HG02588 (cell line): ENCODE results near the gene NSD2.
"Not testable (repeated sequence)": the region's sequence is repeated elsewhere in the genome, so short reads cannot be mapped to it uniquely, and the experiment has no call there.

Experiments used
- ATAC-seq: cut with Tn5 transposase; IDR thresholded peaks from one replicate; pipeline ENCODE4 v1.9.1; 2021; ENCODE audit warnings: mild to moderate bottlenecking, moderate library complexity; ENCODE audit not compliant: unreplicated experiment

Gene NSD2

GRCh38 chr4:1870578-1871443 lies at the start of gene NSD2:
NSD2 (plus strand) TSS chr4:1871393; CDS start chr4:1900655, 29,262 bp downstream.
- ATAC-seq = peak; percentile 65

GRCh38 chr4:1821679-1822567 lies 49.3 kb upstream of the NSD2 start:
- ATAC-seq = no peak

GRCh38 chr4:1822568-1823544 lies 48.3 kb upstream of the NSD2 start:
- no peak for ATAC-seq

DNA sequence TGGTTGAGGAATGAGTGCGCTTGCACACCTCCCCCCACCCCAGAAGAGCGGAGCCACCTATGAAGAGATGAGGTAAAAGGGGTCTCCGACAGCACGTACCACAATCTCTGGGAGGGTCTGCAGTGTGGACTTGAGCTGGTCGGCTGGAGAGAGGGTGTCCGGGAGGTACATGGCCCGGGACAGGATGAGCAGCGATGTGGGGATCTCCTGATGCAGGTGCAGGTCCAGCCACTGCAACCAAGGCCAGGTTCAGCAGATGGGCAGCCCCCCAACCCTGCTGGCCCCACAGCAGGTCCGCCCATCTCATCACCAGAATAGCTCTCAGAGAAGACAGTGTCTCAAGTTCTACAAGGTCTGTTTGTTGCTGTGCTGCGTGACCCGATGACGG lies 47.7 kb upstream of the NSD2 start:
- ATAC-seq = no peak

GRCh38 chr4:1824746-1825145 lies 46.4 kb upstream of the NSD2 start:
- ATAC-seq = no peak

GRCh38 chr4:1825326-1825725 lies 45.9 kb upstream of the NSD2 start:
- no peak for ATAC-seq

DNA sequence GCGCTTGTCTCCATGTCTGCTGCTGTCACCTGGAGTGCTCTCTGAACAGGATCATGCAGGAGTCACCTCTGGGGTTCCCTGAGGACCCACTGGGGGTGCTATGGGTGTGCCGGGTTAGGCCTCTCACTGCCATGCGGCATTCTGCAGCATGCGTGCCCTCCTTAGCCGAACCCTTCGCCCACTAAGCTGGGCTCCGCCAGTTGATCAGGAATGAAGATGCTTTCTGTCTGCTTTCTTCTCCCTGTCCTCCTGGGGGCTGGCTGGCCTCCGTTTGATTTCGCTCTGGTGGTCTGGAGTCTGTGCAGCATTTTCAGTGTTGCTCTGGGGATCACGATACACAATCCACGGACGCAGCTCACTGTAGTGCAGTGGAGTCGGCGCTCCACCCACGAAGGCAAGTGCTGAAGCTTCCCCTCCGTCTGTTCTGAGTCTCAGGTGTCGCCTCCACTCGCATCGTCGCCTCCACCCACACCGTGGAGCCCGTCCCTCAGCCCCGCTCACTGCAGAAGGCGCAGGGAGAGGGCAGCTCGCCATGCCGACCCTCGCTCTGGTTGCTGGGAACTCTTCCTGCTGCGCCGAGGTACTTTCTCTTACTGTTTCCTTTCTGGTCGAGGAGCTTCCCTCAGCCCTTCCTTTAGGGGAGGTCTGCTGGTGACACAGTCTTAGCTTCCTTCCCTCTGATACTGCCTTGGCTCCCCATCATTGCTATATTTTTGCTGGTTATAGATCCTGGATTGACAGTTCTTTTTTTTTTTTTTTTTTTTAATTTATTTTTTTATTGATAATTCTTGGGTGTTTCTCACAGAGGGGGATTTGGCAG lies 44.5 kb upstream of the NSD2 start:
- ATAC-seq = no peak

GRCh38 chr4:1830234-1830633 lies 41.0 kb upstream of the NSD2 start:
- ATAC-seq = no peak

GRCh38 chr4:1830642-1831228 lies 40.5 kb upstream of the NSD2 start:
- no peak for ATAC-seq

DNA sequence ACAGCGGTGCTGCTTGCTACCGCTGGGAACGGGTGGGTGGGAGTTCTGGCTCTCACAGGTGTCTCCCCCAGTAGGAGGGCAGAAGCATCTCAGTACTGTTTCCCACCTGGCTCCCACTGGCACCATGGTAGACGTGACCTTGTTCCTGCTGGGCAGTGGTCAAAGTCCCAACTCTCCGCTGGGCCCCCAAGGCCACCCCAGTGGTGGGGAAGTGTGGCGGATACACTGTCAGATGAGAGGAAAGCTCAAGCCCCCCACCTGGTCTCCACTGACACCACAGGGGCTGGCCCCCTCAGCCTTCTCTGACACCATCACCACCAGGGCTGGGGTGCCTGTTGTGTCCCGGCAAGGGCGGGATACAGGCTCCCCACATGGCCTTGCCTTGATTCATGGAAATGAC lies 39.9 kb upstream of the NSD2 start:
- ATAC-seq = no peak

DNA sequence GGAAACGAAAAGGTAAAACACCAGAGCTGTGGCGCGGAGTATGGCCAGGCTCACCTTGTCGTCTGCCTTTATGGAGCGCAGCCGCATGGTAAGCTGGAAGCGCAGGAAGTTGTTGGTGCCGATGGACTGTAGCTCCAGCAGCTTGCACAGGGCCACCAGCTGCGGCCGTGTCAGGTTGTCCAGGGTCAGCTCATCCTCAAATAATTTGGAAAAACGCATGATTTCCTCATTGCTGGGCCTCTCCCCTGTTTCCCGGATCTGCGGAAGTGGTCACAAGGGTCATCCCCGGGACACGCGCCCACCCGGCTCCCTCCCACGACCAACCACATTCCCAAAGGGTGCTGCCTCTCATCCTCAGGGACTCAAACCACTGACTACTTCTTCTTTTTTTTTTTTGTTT lies 38.5 kb upstream of the NSD2 start:
- ATAC-seq = no peak

GRCh38 chr4:1833307-1834046 lies 37.7 kb upstream of the NSD2 start:
- ATAC-seq = no peak

GRCh38 chr4:1834047-1834775 lies 37.0 kb upstream of the NSD2 start:
- peak; percentile 62 for ATAC-seq

DNA sequence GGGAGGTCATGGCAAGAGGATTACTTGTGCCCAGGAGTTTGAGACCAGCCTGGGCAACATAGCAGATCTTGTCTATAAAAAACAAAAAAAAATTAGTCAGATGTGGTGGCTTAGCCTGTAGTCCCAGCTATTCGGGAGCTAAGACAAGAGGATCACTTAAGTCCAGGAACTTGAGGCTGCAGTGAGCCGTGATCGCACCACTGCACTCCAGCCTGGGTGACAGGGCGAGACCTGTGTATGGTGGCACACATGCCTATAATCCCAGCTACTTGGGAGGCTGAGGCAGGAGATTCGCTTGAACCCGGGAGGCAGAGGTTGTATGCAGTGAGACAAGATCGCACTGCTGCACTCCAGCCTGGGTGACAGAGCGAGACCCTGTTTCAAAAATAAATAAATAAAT lies 35.4 kb upstream of the NSD2 start:
- ATAC-seq = not testable (repeated sequence)

DNA sequence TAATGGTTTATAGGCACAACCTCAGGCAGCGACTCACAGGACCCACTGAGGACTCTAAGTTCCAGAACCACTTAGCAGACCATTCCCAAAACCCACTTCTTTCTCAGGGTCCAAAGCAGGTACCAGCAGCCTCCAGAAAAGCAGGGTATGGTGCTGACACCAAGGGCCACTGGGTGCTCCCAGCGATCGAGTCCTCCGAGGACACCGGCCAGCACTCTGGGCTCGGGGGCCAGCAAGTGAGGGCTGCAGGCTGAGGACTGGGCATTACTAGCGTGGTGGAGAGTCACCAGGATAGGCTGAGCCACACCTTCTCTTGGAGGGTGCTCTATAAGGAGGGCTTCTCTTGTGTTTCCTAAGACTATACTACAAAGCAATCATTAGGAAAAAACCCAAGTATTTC lies 34.5 kb upstream of the NSD2 start:
- ATAC-seq = no peak

GRCh38 chr4:1837069-1837468 lies 34.1 kb upstream of the NSD2 start:
- no peak for ATAC-seq

GRCh38 chr4:1839282-1839681 lies 31.9 kb upstream of the NSD2 start:
- ATAC-seq = no peak

- ATAC-seq = no peak
These were observed 29.8 kb upstream of the NSD2 start for GRCh38 chr4:1841201-1841886.
